Measurements from ENCODE around the gene PI3. TPM values are rescaled to one million over a fixed set of nuclear protein-coding genes. Genes with fewer than 3 reads are reported as not detected.

PI3 gene
- total and polyA plus RNA-seq, 2 donors (not counting 1 experiment from before 2014, with no cell fraction given), result not detected

- no peak for TF ChIP-seq CTCF (conservative IDR thresholded peaks at IDR 0.05 in 1 of 2, IDR thresholded peaks at IDR 0.05 in 1 of 2; ENCODE audit: low read depth in 1 of 2, low read length in 2 of 2)
- TF ChIP-seq EZH2 (IDR thresholded peaks at IDR 0.05; ENCODE audit: low read length, missing control alignments), result no peak
- DNase-seq (ENCODE audit: low read depth in 2 of 2), result no peak
Measured at GRCh38 chr20:45179166-45179565, 4.5 kb downstream of the PI3 start.

GRCh38 chr20:45181639-45182038, 6.9 kb downstream of the PI3 start:
- Histone ChIP-seq H3K4me1 (ENCODE audit: control insufficient read depth, extremely low read depth, insufficient read depth, low read length) (no peaks in the 10 kb centered on the region), H3K4me3 (replicated peaks in 1 of 4; ENCODE audit: control extremely low read depth in 1 of 4, insufficient read depth in 1 of 4, low read depth in 3 of 4, low read length in 4 of 4) (no peak overlapping the region), H3K9ac (ENCODE audit: insufficient read depth, low read length) (no peak overlapping the region), H3K36me3 (ENCODE audit: control insufficient read depth, insufficient read depth, low read length) (no peaks in the 10 kb centered on the region), H3K27ac (ENCODE audit: insufficient read depth, low read length) (no peak overlapping the region), H3K79me2 (ENCODE audit: control insufficient read depth, insufficient read depth, low read length) (no peaks in the 10 kb centered on the region), H3K9me3 (ENCODE audit: control insufficient read depth, insufficient read depth, low read depth, low read length) (no peaks in the 10 kb centered on the region), H3K4me2 (ENCODE audit: extremely low read depth, insufficient read depth, low read length) (no peak overlapping the region), H2AFZ (ENCODE audit: low read length) (no peak overlapping the region), H3K27me3 (ENCODE audit: control insufficient read depth, insufficient read depth, low read length) (no peaks in the 10 kb centered on the region), H4K20me1 (ENCODE audit: control insufficient read depth, extremely low read depth, insufficient read depth, low read length) (no peaks in the 10 kb centered on the region)
- DNase-seq (ENCODE audit: low read depth in 2 of 2), result peak in 1 of 2 donors; percentile 6
- no peak for TF ChIP-seq CTCF (conservative IDR thresholded peaks at IDR 0.05 in 1 of 2, IDR thresholded peaks at IDR 0.05 in 1 of 2; ENCODE audit: low read depth in 1 of 2, low read length in 2 of 2)
- TF ChIP-seq EZH2 (IDR thresholded peaks at IDR 0.05; ENCODE audit: low read length, missing control alignments), result no peak

More at GRCh38 chr20:45179166-45179565, 4.5 kb downstream of the PI3 start:
- H3K9me3 ChIP-seq (ENCODE audit: control insufficient read depth, insufficient read depth, low read depth, low read length), result no peaks in the 10 kb centered on the region
- no peaks in the 10 kb centered on the region for H3K36me3 ChIP-seq (ENCODE audit: control insufficient read depth, insufficient read depth, low read length)
- H4K20me1 ChIP-seq (ENCODE audit: control insufficient read depth, extremely low read depth, insufficient read depth, low read length), result no peaks in the 10 kb centered on the region
- peaks cover 3% of the 10 kb centered on the region for H3K27me3 ChIP-seq (ENCODE audit: control insufficient read depth, insufficient read depth, low read length)
- no peak overlapping the region for H3K9ac ChIP-seq (ENCODE audit: insufficient read depth, low read length)
- no peak overlapping the region for H2AFZ ChIP-seq (ENCODE audit: low read length)
- H3K79me2 ChIP-seq (ENCODE audit: control insufficient read depth, insufficient read depth, low read length), result no peaks in the 10 kb centered on the region
- H3K4me2 ChIP-seq (ENCODE audit: extremely low read depth, insufficient read depth, low read length), result no peak overlapping the region
- H3K4me1 ChIP-seq (ENCODE audit: control insufficient read depth, extremely low read depth, insufficient read depth, low read length), result no peaks in the 10 kb centered on the region
- no peak overlapping the region for H3K4me3 ChIP-seq (replicated peaks in 1 of 4; ENCODE audit: control extremely low read depth in 1 of 4, insufficient read depth in 1 of 4, low read depth in 3 of 4, low read length in 4 of 4)
- no peak overlapping the region for H3K27ac ChIP-seq (ENCODE audit: insufficient read depth, low read length)

GRCh38 chr20:45183084-45183483, 8.4 kb downstream of the PI3 start:
- no peaks in the 10 kb centered on the region for H4K20me1 ChIP-seq (ENCODE audit: control insufficient read depth, extremely low read depth, insufficient read depth, low read length)
- no peaks in the 10 kb centered on the region for H3K79me2 ChIP-seq (ENCODE audit: control insufficient read depth, insufficient read depth, low read length)
- H3K9ac ChIP-seq (ENCODE audit: insufficient read depth, low read length), result no peak overlapping the region
- H3K4me2 ChIP-seq (ENCODE audit: extremely low read depth, insufficient read depth, low read length), result no peak overlapping the region
- H3K9me3 ChIP-seq (ENCODE audit: control insufficient read depth, insufficient read depth, low read depth, low read length), result no peaks in the 10 kb centered on the region
- no peak for DNase-seq (ENCODE audit: low read depth in 2 of 2)
- no peak overlapping the region for H2AFZ ChIP-seq (ENCODE audit: low read length)
- no peak for TF ChIP-seq CTCF (conservative IDR thresholded peaks at IDR 0.05 in 1 of 2, IDR thresholded peaks at IDR 0.05 in 1 of 2; ENCODE audit: low read depth in 1 of 2, low read length in 2 of 2)
- no peak for TF ChIP-seq EZH2 (IDR thresholded peaks at IDR 0.05; ENCODE audit: low read length, missing control alignments)
- no peak overlapping the region for H3K27ac ChIP-seq (ENCODE audit: insufficient read depth, low read length)
- H3K36me3 ChIP-seq (ENCODE audit: control insufficient read depth, insufficient read depth, low read length), result no peaks in the 10 kb centered on the region
- no peaks in the 10 kb centered on the region for H3K4me1 ChIP-seq (ENCODE audit: control insufficient read depth, extremely low read depth, insufficient read depth, low read length)
- H3K4me3 ChIP-seq (replicated peaks in 1 of 4; ENCODE audit: control extremely low read depth in 1 of 4, insufficient read depth in 1 of 4, low read depth in 3 of 4, low read length in 4 of 4), result no peak overlapping the region
- no peaks in the 10 kb centered on the region for H3K27me3 ChIP-seq (ENCODE audit: control insufficient read depth, insufficient read depth, low read length)

Data from fibroblast of lung (primary cell).